HL-60/S4 treated with retinoic acid at 250 ng/mL for 4 days and 3 days (cell line): ENCODE measurements around the gene KANSL2.
"Not testable (repeated sequence)": the region's sequence is repeated elsewhere in the genome, so short reads cannot be mapped to it uniquely, and the experiment has no call there.

Experiments
- in situ Hi-C: fragments of 300-500 bp; cut with MboI; formaldehyde crosslinking; loops from 2 replicates; pipeline ENCODE4 v1.7.0; 2022; ENCODE audit warnings: low sequenced_read_pairs

KANSL2 gene

GRCh38 chr12:48683534-48683933, 1.5 kb upstream of the KANSL2 start:
- in situ Hi-C loops = no loop called here

- in situ Hi-C loops = no loop called here
These were observed 889 bp upstream of the KANSL2 start for GRCh38 chr12:48682927-48683326.

GRCh38 chr12:48682533-48682905, 481 bp upstream of the KANSL2 start:
- in situ Hi-C loops = not testable (repeated sequence)

GRCh38 chr12:48681399-48681709, 684 bp downstream of the KANSL2 start:
- in situ Hi-C loops = no loop called here

- in situ Hi-C loops = no loop called here
These were observed 1.2 kb downstream of the KANSL2 start for GRCh38 chr12:48680861-48681260.

GRCh38 chr12:48678551-48679185, 3.4 kb downstream of the KANSL2 start:
- in situ Hi-C loops = no loop called here

- in situ Hi-C loops = no loop called here
These were observed 10.7 kb downstream of the KANSL2 start for GRCh38 chr12:48671231-48671856.

GRCh38 chr12:48668996-48669395, 13.0 kb downstream of the KANSL2 start:
- in situ Hi-C loops = no loop called here

- in situ Hi-C loops = no loop called here
These were observed 22.2 kb downstream of the KANSL2 start for GRCh38 chr12:48659863-48660262.

GRCh38 chr12:48651681-48652080, 30.4 kb downstream of the KANSL2 start:
- in situ Hi-C loops = no loop called here

- in situ Hi-C loops = not testable (repeated sequence)
These were observed 36.7 kb downstream of the KANSL2 start for GRCh38 chr12:48645354-48645753.

- in situ Hi-C loops = no loop called here
These were observed 39.0 kb downstream of the KANSL2 start for GRCh38 chr12:48643011-48643410.

GRCh38 chr12:48641752-48642555, 40.1 kb downstream of the KANSL2 start:
- in situ Hi-C loops = not testable (repeated sequence)

- in situ Hi-C loops = no loop called here
These were observed 41.2 kb downstream of the KANSL2 start for GRCh38 chr12:48640854-48641253.

- in situ Hi-C loops = no loop called here
These were observed 41.6 kb downstream of the KANSL2 start for GRCh38 chr12:48640428-48640827.

GRCh38 chr12:48631071-48631470, 51.0 kb downstream of the KANSL2 start:
- in situ Hi-C loops = no loop called here

GRCh38 chr12:48630346-48630745, 51.7 kb downstream of the KANSL2 start:
- in situ Hi-C loops = no loop called here

- in situ Hi-C loops = no loop called here
These were observed 52.5 kb downstream of the KANSL2 start for GRCh38 chr12:48629541-48629940.

GRCh38 chr12:48627556-48627955, 54.5 kb downstream of the KANSL2 start:
- in situ Hi-C loops = no loop called here

- in situ Hi-C loops = not testable (repeated sequence)
These were observed 59.0 kb downstream of the KANSL2 start for GRCh38 chr12:48622997-48623396.

GRCh38 chr12:48618541-48618940, 63.5 kb downstream of the KANSL2 start:
- in situ Hi-C loops = no loop called here

- in situ Hi-C loops = no loop called here
These were observed 66.4 kb downstream of the KANSL2 start for GRCh38 chr12:48615681-48616080.
